GM21737 (cell line): ENCODE measurements around the gene ZMYND8.
"Not testable (repeated sequence)": the region's sequence is repeated elsewhere in the genome, so short reads cannot be mapped to it uniquely, and the experiment has no call there.

Source experiments
- ATAC-seq: cut with Tn5 transposase; IDR thresholded peaks from one replicate; pipeline ENCODE4 v1.9.1; 2021; ENCODE audit warnings: mild to moderate bottlenecking, moderate library complexity; ENCODE audit not compliant: unreplicated experiment

The ZMYND8 gene

GRCh38 chr20:47252879-47253307 lies 103.6 kb downstream of the ZMYND8 start:
- no peak for ATAC-seq

- no peak for ATAC-seq
These were observed 105.1 kb downstream of the ZMYND8 start for GRCh38 chr20:47251154-47252020.

GRCh38 chr20:47250360-47250759 lies 106.1 kb downstream of the ZMYND8 start:
- no peak for ATAC-seq

GRCh38 chr20:47249913-47250312 lies 106.6 kb downstream of the ZMYND8 start:
- no peak for ATAC-seq

- ATAC-seq = no peak
These were observed 108.0 kb downstream of the ZMYND8 start for GRCh38 chr20:47248448-47248966.

GRCh38 chr20:47247972-47248371 lies 108.5 kb downstream of the ZMYND8 start:
- ATAC-seq = no peak

- no peak for ATAC-seq
These were observed 110.3 kb downstream of the ZMYND8 start for GRCh38 chr20:47246061-47246777.

- ATAC-seq = not testable (repeated sequence)
These were observed 111.3 kb downstream of the ZMYND8 start for GRCh38 chr20:47245166-47245565.

GRCh38 chr20:47244451-47244850 lies 112.0 kb downstream of the ZMYND8 start:
- ATAC-seq = no peak

- no peak for ATAC-seq
These were observed 112.8 kb downstream of the ZMYND8 start for GRCh38 chr20:47243532-47244305.

- no peak for ATAC-seq
These were observed 113.5 kb downstream of the ZMYND8 start for GRCh38 chr20:47243003-47243402.

GRCh38 chr20:47241345-47241781 lies 115.1 kb downstream of the ZMYND8 start:
- no peak for ATAC-seq

- ATAC-seq = not testable (repeated sequence)
These were observed 116.4 kb downstream of the ZMYND8 start for GRCh38 chr20:47240096-47240495.

- no peak for ATAC-seq
These were observed 116.8 kb downstream of the ZMYND8 start for GRCh38 chr20:47239719-47240067.

GRCh38 chr20:47238780-47239718 lies 117.5 kb downstream of the ZMYND8 start:
- ATAC-seq = no peak

GRCh38 chr20:47237715-47238114 lies 118.8 kb downstream of the ZMYND8 start:
- no peak for ATAC-seq

GRCh38 chr20:47236639-47236900 lies 119.9 kb downstream of the ZMYND8 start:
- no peak for ATAC-seq

GRCh38 chr20:47235853-47236638 lies 120.5 kb downstream of the ZMYND8 start:
- ATAC-seq = no peak

- no peak for ATAC-seq
These were observed 121.4 kb downstream of the ZMYND8 start for GRCh38 chr20:47235111-47235510.
